Upper lobe of left lung (tissue), 4 donors: ENCODE results near the gene VN1R5.

Experiments
- POLR2A ChIP-seq, 4 donors: fragments of 450-650 bp; IDR thresholded peaks; one replicate each; pipeline ENCODE4 v1.5.1; 2016 to 2017; ENCODE audit warnings: antibody characterized with exemption in 4 of 4, mild to moderate bottlenecking in 2 of 4
- POLR2AphosphoS5 ChIP-seq, 2 donors: sonication (generic); formaldehyde crosslinking; IDR thresholded peaks; one replicate each; pipeline ENCODE4 v1.5.1; 2017; ENCODE audit warnings: antibody characterized with exemption in 2 of 2
- TF ChIP-seq, protein P1 (sequence below), 6 experiments: fragments of 450-650 bp in 4 of 6; fragments of 200-600 bp in 2 of 6; sonication (generic) in 2 of 6; IDR thresholded peaks; one replicate each; pipeline ENCODE4 v1.5.1; 2016 to 2019; ENCODE audit warnings: antibody characterized with exemption in 6 of 6

DNA sequence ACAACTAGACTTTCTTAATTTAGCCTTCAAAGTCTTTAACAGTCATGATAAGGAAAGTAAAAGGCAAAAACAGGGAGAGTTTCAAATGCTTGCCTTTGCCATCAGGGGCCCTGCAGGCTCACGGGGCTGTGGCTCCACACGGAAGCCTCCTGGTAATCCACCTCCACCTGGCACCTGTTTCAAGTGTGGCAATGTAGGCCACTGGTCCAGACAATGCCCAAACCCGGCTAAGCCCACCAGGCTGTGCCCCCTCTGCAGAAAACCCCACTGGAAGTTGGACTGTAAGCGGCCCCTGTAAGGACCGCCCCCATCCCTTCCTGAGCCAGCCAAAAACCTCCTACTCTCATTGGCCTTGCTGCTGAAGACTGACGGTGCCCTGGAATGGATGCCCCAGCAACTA, 32.5 kb downstream of the VN1R5 start:
- TF ChIP-seq, protein P1, sequence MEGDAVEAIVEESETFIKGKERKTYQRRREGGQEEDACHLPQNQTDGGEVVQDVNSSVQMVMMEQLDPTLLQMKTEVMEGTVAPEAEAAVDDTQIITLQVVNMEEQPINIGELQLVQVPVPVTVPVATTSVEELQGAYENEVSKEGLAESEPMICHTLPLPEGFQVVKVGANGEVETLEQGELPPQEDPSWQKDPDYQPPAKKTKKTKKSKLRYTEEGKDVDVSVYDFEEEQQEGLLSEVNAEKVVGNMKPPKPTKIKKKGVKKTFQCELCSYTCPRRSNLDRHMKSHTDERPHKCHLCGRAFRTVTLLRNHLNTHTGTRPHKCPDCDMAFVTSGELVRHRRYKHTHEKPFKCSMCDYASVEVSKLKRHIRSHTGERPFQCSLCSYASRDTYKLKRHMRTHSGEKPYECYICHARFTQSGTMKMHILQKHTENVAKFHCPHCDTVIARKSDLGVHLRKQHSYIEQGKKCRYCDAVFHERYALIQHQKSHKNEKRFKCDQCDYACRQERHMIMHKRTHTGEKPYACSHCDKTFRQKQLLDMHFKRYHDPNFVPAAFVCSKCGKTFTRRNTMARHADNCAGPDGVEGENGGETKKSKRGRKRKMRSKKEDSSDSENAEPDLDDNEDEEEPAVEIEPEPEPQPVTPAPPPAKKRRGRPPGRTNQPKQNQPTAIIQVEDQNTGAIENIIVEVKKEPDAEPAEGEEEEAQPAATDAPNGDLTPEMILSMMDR (IDR thresholded peaks at IDR 0.05) = no peak
- no peak for TF ChIP-seq POLR2A (IDR thresholded peaks at IDR 0.05)
- TF ChIP-seq POLR2AphosphoS5 (IDR thresholded peaks at IDR 0.05) = no peak
